CD4-positive, alpha-beta T cell treated with Interleukin-15 for 1 hour (primary cell): ENCODE data around the gene NKG7.
A peak's percentile ranks its signal among the peaks of the same experiment; 100 is the strongest.

Experiments
- DNase-seq: peaks from one replicate; pipeline ENCODE4 v3.0.0-alpha.2; 2020

The NKG7 gene

DNA sequence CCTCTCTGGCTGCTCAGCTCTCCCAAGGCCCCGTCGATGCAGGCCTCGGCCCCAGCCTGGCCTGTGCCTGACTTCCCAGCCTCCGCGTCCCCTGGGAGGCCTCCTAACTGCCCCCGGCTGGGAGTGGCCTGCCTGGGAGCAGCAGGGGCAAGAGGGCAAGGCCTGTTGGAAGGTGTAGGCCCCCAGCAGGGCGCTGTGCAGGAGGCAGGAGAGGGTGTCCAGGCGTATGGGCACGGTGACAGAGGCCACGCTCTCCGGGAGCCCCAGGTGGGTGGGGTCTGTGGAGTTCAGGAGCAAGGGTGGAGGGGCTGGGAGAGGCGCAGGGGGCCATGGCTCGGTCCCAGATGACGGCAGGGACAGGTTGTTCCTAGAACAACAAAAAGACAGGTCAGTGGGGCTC is 16.7 kb upstream of the NKG7 start:
- DNase-seq, result no peak

DNA sequence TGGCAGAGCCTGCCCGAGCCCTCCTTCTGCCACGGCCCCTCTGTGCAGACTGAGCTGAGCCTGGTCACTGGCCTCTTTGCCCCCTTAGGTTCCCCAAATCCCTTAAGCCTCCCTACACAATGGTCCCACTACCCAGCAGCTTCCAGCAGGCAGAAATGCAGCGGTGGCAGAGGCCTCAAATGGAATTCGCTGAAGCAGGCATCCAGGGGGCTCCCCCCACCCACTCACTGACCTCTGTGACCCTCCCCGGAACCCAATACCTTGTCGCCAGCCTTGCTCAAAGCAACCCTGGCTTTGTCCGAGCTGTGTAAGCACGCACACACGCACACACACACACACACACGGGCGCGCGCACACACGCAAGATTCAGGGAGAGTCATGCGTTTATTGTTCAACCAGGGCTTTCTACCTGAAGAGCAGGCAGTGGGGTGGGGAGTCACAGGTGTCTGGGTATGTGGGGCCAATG is 15.5 kb upstream of the NKG7 start, which contains the start of gene LIM2:
Gene LIM2, minus strand, starts transcription at position 51 of the 466 bp plus-strand sequence. CDS start 531 bp downstream, outside the sequence.
- DNase-seq, result no peak

GRCh38 chr19:51386882-51387520 is 14.5 kb upstream of the NKG7 start:
- DNase-seq, result no peak

DNA sequence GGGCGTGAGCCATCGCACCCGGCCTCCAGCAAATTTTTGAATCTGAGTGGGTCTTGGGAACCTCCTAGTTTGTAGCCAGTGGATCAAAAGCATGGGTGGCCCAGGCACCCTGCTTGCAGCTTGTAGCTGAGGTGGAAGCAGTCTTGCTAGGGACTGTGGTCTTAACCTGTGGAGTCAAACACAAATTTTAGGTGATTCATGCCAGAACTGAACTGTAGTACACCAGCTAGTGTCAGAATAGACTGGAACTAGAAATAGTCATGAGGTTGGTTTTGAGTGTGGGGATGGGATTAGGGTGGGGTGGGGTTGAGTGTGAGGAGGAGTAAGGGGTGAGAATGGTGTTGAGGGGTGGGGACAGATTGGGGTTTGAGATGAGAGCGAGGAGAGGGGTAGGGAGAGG is 9.6 kb upstream of the NKG7 start:
- no peak for DNase-seq

DNA sequence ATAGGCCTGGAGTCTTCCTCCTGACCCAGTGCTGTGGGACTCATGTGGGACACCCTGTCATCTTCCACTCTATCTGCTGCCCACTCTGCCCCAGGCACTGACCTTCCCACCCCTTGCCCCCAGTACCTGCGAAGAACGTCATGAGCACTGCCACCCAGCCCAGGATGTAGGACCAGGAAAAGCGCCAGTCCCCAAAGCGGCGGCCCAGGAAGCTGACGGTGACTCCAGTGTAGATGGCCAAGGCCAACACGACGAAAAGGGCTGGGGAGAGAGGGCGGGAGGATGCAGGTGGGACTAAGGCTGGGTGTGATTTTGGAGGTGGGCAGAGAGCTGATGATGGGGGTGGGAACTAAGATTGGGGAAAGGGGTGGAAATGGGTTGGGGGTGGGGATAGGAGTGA is 7.9 kb upstream of the NKG7 start:
- DNase-seq, result no peak

- no peak for DNase-seq
Observed at GRCh38 chr19:51377422-51377821, 5.0 kb upstream of the NKG7 start.

DNA sequence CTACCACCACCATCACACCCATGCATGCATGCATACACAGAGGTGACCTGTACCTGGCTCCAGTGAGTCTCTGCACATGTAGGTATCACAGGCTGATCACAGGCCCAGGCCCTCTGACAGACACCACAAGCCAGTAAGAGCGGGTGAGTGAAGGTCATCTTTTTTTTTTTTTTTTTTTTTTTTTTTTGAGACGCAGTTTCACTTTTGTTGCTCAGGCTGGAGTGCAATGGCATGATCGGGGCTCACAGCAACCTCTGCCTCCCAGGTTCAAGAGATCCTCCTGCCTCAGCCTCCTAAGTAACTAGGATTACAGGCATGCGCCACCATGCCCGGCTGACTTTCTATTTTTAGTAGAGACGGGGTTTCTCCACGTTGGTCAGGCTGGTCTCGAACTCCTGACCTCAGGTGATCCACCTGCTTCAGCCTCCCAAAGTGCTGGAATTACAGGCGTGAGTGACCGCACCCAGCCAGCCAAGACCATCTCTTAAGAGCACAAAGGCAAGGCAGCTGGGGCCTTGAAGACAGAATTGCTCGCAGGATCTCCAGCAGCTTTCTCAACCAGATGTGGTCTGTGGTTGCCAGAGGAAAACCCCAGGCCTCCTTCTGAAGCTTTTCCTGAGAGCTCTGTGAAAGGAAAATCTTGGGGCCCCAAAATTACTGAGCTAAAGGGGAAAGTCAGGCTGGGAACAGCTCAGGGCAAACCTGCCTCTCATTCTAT is 3.2 kb upstream of the NKG7 start:
- DNase-seq, result no peak

DNA sequence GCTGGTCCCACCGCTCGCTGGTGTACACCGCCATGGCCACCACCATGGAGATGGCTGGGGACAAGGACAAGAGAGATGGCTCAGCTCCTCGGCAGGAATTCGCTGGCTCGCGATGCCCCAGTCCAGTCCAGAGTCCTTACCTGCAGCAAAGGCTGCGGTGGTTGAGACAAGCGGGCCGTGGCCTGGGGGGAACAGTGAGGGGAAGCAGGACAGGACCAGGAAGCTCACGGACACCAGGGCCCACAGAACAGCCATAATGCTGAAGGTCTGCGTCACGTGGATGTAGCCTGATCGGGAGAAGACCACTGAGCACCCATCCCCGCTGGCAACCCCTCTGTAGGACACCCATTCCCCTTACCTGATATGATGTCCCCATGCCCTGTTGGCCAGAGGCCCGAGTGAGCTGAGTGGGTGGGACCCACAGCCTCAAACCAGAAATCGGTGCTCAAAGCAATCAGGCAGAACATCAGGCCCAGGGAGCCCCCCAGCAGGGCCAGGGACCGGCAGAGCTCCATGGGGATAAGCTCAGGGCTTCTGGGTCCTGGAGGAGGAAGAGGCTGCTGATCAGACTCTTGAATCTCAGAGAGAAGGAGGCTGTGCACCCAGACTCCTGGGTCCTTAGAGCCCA is 319 bp downstream of the NKG7 start:
- no peak for DNase-seq

GRCh38 chr19:51371186-51371690 is 1.2 kb downstream of the NKG7 start:
- DNase-seq, result no peak

DNA sequence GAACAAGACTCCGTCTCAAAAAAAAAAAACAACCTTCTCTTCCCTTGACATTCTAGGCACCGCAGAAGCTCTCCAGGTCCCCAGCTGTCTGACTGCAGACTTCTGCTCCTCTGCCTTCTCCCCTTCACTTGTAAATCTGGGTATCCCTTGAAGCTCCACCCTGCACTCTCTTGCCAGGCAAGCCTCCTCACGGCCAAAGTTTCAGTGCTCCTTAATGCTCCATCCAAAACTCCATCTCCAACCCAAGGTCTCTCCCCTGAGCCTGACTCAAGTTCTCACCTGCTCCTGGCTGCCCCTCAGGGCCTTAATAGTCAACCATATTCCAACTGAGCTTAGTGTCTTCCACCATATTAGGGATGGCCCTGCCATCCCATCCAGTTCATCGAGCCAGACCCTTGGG is 2.2 kb downstream of the NKG7 start:
- DNase-seq, result no peak

DNA sequence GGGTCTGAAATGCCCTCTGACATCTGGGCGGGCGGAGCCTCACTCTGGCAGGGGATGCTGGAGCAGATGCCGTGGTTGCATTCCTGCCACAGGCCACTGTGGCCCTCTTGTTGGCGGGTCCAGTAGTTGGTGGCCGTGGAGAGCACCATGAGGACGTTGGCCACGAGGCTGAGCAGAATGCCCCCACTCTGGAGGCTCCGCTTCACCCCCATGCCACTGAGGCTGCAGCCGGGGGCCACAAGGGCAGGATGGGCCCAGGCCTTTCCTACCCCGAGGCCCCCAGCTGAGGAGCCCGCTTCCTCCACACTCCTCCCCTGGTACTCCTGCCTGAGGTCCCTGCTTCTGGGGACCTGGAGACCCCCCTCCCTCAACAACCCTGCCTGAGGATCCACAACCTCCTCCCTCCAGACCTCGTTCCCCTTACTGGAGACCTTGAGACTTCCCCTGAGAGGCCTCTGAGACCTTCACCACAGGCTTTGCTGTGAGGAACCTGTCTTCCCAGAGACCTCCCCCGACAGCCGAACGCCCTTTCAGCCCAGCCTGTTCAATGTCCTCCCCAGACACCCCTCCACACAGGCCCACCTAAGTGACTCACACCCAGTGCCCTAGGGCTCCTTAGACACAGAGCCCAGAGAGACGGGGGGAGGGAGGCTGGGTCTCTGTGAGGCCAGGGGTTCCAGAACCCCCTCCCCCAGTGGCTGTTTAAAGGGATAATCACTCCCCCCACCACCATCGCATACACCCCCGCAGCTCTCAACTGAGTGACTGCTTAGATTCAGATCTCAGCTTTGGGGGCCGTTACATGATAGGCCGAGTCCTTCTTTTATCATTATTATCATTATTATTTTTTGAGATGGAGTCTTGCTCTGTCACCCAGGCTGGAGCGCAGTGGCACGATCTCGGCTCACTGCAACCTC is 3.8 kb downstream of the NKG7 start, which contains the start of gene CLDND2:
Gene CLDND2, minus strand, starts transcription at position 638 of the 917 bp plus-strand sequence. Its CDS starts 426 bp downstream, at position 212.
- DNase-seq, result no peak

- peak; percentile 98 for DNase-seq
Observed at GRCh38 chr19:51367565-51368365, 4.7 kb downstream of the NKG7 start.

- DNase-seq, result no peak
Observed at GRCh38 chr19:51367255-51367564, 5.2 kb downstream of the NKG7 start.

DNA sequence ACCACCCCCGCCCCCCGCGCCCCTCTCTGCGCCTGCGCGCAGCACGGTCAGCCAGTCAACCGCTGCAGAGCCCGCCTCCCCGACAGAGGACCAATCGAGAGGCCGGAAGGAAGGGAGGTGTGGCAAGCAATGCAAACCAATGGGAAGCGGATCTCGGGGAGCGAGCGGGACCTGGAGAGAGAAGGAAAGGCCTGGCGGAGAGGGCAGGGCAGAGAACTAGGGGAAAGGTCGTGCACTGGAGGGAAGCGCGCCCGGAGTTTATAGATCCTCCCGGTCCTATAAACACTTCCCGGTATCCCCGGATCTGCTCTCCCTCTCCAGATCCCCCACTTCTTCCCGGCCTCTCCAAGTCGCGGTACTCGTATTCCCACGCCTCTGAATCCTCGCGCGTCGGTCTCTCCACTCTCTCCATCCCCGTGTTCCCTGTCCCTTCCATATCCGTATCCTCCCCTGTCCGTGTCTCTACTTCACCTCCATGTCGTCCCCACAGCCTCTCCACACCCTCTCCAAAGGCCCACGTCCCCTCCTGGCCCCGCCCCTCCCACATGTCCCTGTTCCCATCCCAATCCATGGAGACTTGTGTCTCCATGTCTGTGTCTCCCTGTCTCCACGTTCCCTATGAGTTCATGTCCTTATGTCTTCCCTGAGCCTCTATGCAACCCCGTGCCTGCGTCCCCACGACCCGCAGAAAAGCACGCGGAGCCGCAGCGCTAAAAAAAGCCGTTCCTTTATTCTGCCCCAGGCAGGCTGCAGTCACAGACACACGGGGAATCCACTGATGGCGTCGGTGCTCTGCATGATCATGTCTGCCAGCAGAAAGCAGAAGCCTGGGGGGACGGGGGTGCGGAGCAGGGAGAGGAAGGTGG is 5.8 kb downstream of the NKG7 start:
- peak; percentile 96 for DNase-seq

DNA sequence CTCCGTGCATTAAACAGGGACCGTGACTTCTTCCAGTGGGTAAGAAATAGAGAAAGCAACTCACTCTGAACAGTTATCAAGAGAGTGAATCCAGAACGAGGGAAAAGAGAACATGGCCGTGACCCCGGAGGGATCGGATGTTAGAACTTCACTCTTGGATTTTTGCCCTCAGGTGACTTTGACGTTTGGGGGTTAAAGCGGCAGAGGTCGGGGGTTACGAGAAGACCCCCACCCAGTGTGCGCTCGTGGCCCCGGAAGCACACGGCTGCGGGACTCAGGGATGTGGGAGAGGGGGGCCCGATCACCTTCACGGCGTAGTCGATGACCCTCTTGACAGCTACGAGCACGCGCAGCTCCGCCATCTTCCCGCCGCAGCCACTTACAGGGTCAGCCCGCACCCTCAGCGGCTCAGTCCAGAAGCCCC is 6.5 kb downstream of the NKG7 start, which contains the start of gene ETFB:
Gene ETFB, minus strand, starts transcription at position 424 of the 424 bp plus-strand sequence. Its CDS starts 62 bp downstream, at position 362.
- no peak for DNase-seq

DNA sequence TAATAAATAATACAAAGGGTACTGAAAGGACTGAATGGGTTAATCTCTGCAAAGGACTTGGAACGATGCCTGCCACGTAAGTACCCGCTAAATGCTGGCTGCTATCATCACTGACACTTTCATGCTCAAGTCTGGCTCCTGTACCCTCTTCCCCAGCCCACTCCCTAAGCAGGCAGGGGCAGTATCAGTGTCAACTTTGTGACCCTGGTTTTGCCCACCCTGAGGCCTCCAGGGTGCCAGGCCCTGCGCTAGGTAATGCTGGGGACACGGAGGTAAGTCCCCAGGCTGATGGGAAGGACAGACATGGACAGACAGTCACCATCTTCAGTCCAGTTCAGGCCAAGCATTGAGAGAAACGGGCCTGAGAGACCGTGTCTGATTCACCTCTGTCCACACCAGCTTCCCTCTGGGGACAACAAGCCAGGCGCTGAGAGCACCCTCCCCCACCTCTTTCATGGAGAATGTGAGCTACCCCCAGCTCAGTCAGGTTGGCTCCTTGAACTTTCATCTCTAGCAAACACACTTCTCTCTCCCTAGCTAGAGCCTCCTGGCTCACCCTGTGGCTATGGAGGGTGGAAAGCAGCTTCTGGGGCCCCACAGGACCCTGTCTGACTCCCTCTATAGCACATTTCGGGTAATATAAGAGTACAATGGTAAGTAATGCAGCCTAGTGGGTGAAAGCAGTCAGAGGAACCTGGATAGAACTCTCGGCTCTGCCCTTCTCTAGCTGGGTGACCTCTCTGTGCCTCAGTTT is 7.1 kb downstream of the NKG7 start:
- no peak for DNase-seq

DNA sequence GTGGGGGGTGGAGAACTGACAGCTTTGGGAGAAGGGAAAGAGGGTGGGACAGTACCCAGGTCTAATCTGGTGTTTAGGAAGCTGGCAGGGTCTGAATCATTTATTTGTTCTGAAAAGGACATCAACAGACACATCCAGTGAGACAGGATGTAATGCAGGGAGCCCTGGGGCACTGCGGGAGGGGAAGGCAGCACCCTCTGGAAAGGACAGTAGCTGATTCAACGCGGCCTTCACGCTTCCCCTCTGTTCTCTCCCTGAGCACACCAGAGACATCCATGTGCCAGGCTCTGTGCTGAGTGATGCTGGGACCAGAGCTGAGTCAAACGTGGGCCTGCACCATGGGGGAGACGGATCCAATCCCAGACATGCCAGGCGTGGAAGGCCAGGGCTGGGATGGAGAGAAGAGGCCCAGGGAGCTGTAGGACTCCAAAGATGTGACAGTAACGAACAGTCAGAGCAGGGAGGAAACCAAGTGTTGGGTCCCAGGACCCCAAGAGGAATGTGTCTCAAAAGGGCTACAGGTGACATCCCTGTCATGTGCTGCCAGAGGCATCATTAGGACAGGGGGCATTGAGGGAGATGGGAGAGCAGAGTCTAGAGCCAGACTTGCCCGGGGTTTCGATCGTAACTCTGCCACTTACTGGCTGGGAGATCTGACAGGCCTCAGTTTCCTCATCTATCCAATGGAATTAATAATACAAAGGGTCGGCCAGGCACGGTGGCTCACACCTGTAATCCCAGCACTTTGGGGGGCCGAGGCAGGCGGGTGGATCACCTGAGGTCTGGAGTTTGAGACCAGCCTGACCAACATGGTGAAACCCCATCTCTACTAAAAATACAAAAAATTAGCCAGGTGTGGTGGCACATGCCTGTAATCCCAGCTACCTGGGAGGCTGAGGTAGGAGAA is 8.0 kb downstream of the NKG7 start:
- DNase-seq, result no peak

DNA sequence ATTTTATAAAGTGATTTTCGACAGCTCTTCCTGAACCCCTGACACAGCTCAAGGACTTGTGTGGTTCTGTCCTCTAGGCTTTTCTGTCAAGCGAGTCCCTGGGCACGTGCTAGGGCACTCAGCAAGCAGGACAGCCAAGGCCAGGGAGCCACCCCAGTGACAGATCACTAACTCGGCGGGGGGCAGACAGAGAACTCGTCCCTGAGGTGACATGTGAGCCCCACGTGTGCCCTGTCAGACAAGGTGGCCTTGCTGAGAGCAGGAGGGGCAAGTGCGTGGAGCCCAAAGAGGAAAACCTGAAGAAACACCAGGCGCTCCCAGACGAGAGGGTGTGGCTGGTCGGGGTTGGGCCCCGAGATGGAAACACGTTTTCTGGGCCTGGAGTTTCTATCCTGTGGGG is 11.2 kb downstream of the NKG7 start:
- no peak for DNase-seq

GRCh38 chr19:51359294-51359693 is 13.2 kb downstream of the NKG7 start:
- DNase-seq, result no peak
